H1 (cell line): Measurements from ENCODE around the gene VWCE. TPM values are rescaled to one million over a fixed set of nuclear protein-coding genes. Genes with fewer than 3 reads are reported as not detected.

Source experiments
- CHD7 ChIP-seq: fragments of 300-600 bp; sonication (generic); IDR thresholded peaks from 2 replicates; pipeline ENCODE4 v1.7.1; 2012; ENCODE audit warnings: low read length, moderate library complexity, mild to moderate bottlenecking, inconsistent platforms; ENCODE audit not compliant: insufficient replicate concordance
- MAFK ChIP-seq: IDR thresholded peaks from 2 replicates; pipeline ENCODE4 v1.6.1; 2012; ENCODE audit warnings: low read depth, mild to moderate bottlenecking, improper control_type of control experiment, low read length
- NRF1 ChIP-seq: IDR thresholded peaks from 2 replicates; pipeline ENCODE4 v1.6.1; 2011; ENCODE audit warnings: mild to moderate bottlenecking, low read depth, low read length, improper control_type of control experiment
- RFX5 ChIP-seq: IDR thresholded peaks from 2 replicates; pipeline ENCODE4 v1.6.1; 2011; ENCODE audit warnings: low read depth, low read length, improper control_type of control experiment, borderline replicate concordance
- RXRA ChIP-seq: IDR thresholded peaks from 2 replicates; pipeline ENCODE4 v1.6.1; 2011; ENCODE audit warnings: low read depth, mild to moderate bottlenecking, low read length, moderate library complexity; ENCODE audit not compliant: insufficient read depth
- TAF1 ChIP-seq: IDR thresholded peaks from 2 replicates; pipeline ENCODE4 v1.6.1; 2011; ENCODE audit warnings: mild to moderate bottlenecking, low read depth, low read length
- YY1 ChIP-seq: IDR thresholded peaks from 2 replicates; pipeline ENCODE4 v1.6.1; 2011; ENCODE audit warnings: low read depth, mild to moderate bottlenecking, low read length
- polyA plus RNA-seq, 7 experiments: library from polyadenylated mRNA; depleted of rRNA in 3 of 7; stranded (reverse) in 5 of 7; unstranded in 2 of 7; fragments of >200 nt in 5 of 7; fragments of 200-250 nt in 2 of 7; gene quantifications; 1 replicate in 5 of 7; 2 replicates in 1 of 7; 4 replicates in 1 of 7; pipeline versions ENCODE4 v1.2.1 to v1.2.3, GENCODE V29; 2011 to 2013; ENCODE audit warnings: missing spikeins in 2 of 7, mixed read lengths in 2 of 7
- total RNA-seq: library from RNA; stranded (reverse); fragmentation: NEBNext Ultra II Directional; extraction: Animal tissue kit (Norgen Biotek cat#: 25700); gene quantifications from 2 replicates; pipeline ENCODE4 v1.2.1, GENCODE V29; 2021
- TF ChIP-seq, protein P1 (sequence below): IDR thresholded peaks from 2 replicates; pipeline ENCODE4 v1.6.1; 2011; ENCODE audit warnings: low read length, improper control_type of control experiment

VWCE gene
- total and polyA plus RNA-seq, 2 of the 8 experiments (the other 6 are each of a cell fraction or from before 2014, with no cell fraction given), result 9.5 to 12.3 TPM

DNA sequence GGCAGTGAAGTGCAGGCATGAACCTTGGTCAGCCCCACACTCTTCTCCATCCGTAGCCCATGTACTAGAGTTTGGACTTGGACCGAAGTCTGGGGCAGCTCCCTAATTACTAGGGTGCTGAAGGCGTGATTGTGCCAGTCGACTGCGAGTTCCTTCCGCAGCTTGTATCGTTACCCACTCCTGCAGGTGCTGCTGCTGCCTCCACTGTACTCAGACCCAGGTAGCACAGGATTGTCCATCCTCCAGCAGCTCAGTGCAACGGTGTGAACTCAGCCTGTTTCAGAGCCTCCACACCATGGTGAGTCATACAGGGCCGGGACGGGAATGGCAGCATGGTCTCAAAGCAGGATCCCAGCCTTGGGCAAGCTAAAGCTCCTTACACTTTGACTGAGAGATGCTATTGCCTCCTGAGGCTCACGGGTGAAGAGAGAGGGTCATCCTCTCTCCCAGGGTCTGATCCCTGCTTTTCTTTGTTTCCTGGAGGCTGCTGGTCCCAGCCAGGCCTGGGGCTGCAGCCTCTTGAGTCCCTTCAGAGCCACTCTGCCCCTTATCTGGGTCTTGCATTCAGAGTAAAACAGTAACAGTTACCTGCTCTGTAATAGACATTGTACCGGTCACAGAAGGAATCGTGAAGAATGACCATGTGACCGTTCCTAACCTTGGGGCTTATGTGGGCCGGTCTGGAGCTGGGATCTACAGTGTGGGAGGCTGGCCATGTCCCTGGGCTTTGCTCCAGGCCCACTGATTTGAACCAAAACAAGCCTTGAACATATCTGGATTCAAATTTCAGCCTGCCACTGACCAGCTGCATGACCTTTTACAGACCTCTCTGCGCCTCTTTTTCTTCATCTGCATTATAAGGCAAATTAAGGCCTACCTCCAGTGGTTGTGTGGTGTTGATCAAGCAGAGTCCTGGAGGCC is 39.6 kb upstream of the VWCE start (continued):
- TF ChIP-seq, protein P1, sequence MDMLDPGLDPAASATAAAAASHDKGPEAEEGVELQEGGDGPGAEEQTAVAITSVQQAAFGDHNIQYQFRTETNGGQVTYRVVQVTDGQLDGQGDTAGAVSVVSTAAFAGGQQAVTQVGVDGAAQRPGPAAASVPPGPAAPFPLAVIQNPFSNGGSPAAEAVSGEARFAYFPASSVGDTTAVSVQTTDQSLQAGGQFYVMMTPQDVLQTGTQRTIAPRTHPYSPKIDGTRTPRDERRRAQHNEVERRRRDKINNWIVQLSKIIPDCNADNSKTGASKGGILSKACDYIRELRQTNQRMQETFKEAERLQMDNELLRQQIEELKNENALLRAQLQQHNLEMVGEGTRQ, result no peak
- TF ChIP-seq YY1 (no peak), RFX5 (no peak), RXRA (no peak), MAFK (no peak), NRF1 (no peak), TAF1 (no peak), CHD7 (no peak)
